Uterus (tissue), 2 donors: ENCODE results near the gene ZNF232.

Experiments
- POLR2A ChIP-seq, 2 donors: fragments of 450-650 bp; IDR thresholded peaks; one replicate each; pipeline ENCODE4 v1.6.1; 2016; ENCODE audit warnings: antibody characterized with exemption in 2 of 2, mild to moderate bottlenecking in 1 of 2, moderate library complexity in 1 of 2
- TF ChIP-seq, protein P1 (sequence below), 4 experiments: fragments of 200-600 bp in 2 of 4; fragments of 450-650 bp in 2 of 4; sonication (generic) in 2 of 4; IDR thresholded peaks; one replicate each; pipeline ENCODE4 v1.5.1; 2016 to 2019; ENCODE audit warnings: antibody characterized with exemption in 4 of 4, mild to moderate bottlenecking in 2 of 4, moderate library complexity in 1 of 4

DNA sequence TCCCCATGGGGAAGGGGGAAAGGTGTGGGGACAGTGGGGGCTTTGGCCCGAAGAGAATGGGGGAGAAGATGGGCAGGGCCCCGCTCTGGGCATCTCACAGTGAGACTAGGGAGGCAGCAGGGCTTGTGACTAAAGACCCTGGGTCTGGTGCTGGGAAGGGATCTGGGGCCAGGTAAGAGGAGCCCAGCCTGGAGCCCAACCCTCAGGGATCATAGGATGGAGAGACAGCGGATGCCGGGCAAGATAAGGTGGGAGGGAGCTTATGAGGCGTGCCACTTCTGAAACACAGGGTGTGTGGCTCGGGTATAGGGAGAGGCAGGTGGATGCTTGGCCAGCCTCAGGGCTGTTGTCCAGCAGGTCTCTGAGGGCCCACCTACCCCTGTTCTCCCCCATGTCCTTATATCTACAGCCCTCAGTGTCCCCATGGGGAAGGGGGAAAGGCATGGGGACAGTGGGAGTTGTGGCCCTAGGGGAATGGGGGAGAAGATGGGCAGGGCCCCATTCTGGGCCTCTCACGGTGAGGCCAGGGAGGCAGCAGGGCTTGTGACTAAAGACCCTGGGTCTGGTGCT is 19.6 kb upstream of the ZNF232 start:
- TF ChIP-seq, protein P1, sequence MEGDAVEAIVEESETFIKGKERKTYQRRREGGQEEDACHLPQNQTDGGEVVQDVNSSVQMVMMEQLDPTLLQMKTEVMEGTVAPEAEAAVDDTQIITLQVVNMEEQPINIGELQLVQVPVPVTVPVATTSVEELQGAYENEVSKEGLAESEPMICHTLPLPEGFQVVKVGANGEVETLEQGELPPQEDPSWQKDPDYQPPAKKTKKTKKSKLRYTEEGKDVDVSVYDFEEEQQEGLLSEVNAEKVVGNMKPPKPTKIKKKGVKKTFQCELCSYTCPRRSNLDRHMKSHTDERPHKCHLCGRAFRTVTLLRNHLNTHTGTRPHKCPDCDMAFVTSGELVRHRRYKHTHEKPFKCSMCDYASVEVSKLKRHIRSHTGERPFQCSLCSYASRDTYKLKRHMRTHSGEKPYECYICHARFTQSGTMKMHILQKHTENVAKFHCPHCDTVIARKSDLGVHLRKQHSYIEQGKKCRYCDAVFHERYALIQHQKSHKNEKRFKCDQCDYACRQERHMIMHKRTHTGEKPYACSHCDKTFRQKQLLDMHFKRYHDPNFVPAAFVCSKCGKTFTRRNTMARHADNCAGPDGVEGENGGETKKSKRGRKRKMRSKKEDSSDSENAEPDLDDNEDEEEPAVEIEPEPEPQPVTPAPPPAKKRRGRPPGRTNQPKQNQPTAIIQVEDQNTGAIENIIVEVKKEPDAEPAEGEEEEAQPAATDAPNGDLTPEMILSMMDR (IDR thresholded peaks at IDR 0.05) = no peak
- no peak for TF ChIP-seq POLR2A (IDR thresholded peaks at IDR 0.05)
